Measurements from ENCODE around the gene LASP1. TPM values are rescaled to one million over a fixed set of nuclear protein-coding genes. Genes with fewer than 3 reads are reported as not detected.

The LASP1 gene
- total RNA-seq, 2 experiments from 2014 or later: 135 to 139 TPM

- Mint-ChIP-seq H3K4me3 (no peak overlapping the region), H3K27ac (peak overlapping the region; percentile 82), H3K4me1 (ENCODE audit: low read depth) (peaks cover 86% of the 10 kb centered on the region), H3K9me3 (no peaks in the 10 kb centered on the region), H3K27me3 (no peaks in the 10 kb centered on the region), H3K36me3 (ENCODE audit: low read depth) (peaks cover 64% of the 10 kb centered on the region)
- no peak for DNase-seq
- ATAC-seq: no peak
- ChIA-PET CTCF (interaction anchor here (0.8 to 1.9 kb wide), 4 partner anchors 9 to 25 kb away, joined by 3 to 9 read pairs (median 3); no protein-coding TSS in a partner anchor), POLR2A (interaction anchor here (1.0 to 4.2 kb wide), 5 partner anchors 9 to 44 kb away, joined by 3 to 25 read pairs (median 5); partner anchors contain the start of gene LASP1)
- intact Hi-C loops (cut with micrococcal nuclease): loop anchor here (5.0 kb wide), 1 partner anchor 33 kb away; the partner anchor contains the start of gene LASP1NB
- no peak for TF ChIP-seq CTCF (IDR thresholded peaks at IDR 0.05)
These were observed 24.4 kb downstream of the LASP1 start for GRCh38 chr17:38894276-38894675.

- H3K4me1 Mint-ChIP-seq (ENCODE audit: low read depth): peaks cover 82% of the 10 kb centered on the region
- DNase-seq (no peak), ATAC-seq (no peak)
- peak overlapping the region; percentile 99 for H3K27ac Mint-ChIP-seq
- no peak overlapping the region for H3K4me3 Mint-ChIP-seq
- TF ChIP-seq CTCF (IDR thresholded peaks at IDR 0.05): no peak
- CTCF ChIA-PET: interaction anchor here (3.6 kb wide), 1 partner anchor 26 kb away, joined by 25 read pairs; the partner anchor contains the start of gene LASP1
- no peaks in the 10 kb centered on the region for H3K27me3 Mint-ChIP-seq
- POLR2A ChIA-PET: interaction anchor here (0.6 to 6.2 kb wide), 8 partner anchors 9 to 192 kb away, joined by 3 to 55 read pairs (median 13); partner anchors contain the start of genes LASP1, MLLT6 and RPL23
- intact Hi-C loops (cut with micrococcal nuclease): no loop called here
- H3K9me3 Mint-ChIP-seq: no peaks in the 10 kb centered on the region
- peaks cover 67% of the 10 kb centered on the region for H3K36me3 Mint-ChIP-seq (ENCODE audit: low read depth)
These were observed 26.6 kb downstream of the LASP1 start for GRCh38 chr17:38896346-38896954.

- Mint-ChIP-seq H3K27me3 (no peaks in the 10 kb centered on the region), H3K4me3 (no peak overlapping the region)
- POLR2A ChIA-PET: interaction anchor here (0.6 to 6.2 kb wide), 13 partner anchors 10 to 256 kb away, joined by 3 to 55 read pairs (median 4); partner anchors contain the start of genes FBXO47, LASP1, MLLT6 and RPL23
These were observed 27.3 kb downstream of the LASP1 start for GRCh38 chr17:38897176-38897575.

DNA sequence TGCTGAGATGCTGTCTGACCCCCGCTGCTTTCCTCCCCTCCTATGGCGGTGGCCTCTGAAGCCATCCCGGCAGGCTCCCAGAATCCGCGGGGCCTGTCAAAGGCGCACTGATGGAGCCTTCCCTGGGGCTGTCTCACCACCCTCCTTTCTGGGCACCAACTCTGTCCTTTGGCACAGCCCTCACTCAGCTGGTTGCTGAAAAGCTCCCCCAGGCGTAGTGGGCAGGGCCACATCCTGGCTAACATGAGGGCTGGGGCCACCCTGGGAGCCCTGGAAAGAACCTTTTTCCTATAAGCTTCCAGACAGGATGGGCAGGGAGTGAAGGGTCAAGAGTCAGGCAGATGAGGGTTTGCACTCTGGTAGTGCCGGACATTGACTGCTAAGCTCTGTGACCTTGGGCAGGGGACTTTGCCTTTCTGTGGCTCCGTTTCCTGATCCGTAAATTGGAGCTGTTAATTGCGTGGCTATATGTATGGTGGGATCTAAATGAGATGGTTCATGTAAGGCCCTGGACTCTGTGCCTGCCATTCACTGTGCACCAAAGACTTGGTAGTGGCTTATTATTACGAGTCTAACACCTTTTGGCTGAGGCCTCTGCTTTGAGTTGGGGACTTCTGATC, 27.9 kb downstream of the LASP1 start:
- Mint-ChIP-seq H3K36me3 (ENCODE audit: low read depth) (peaks cover 60% of the 10 kb centered on the region), H3K27me3 (no peaks in the 10 kb centered on the region), H3K27ac (peak overlapping the region; percentile 99), H3K4me1 (ENCODE audit: low read depth) (peaks cover 72% of the 10 kb centered on the region), H3K9me3 (no peaks in the 10 kb centered on the region), H3K4me3 (peak overlapping the region; percentile 72)
- DNase-seq: no peak
- peak; percentile 2 for ATAC-seq
- ChIA-PET CTCF (interaction anchor here (0.9 to 3.6 kb wide), 9 partner anchors 8 to 30 kb away, joined by 3 to 25 read pairs (median 3); partner anchors contain the start of genes LASP1 and LASP1NB), POLR2A (interaction anchor here (0.8 to 6.2 kb wide), 17 partner anchors 10 to 327 kb away, joined by 3 to 55 read pairs (median 4); partner anchors contain the start of genes FBXO47, LASP1, MLLT6 and RPL23)
- TF ChIP-seq CTCF (IDR thresholded peaks at IDR 0.05): no peak
- intact Hi-C loops (cut with micrococcal nuclease): no loop called here

More at GRCh38 chr17:38897176-38897575, 27.3 kb downstream of the LASP1 start:
- CTCF ChIA-PET: interaction anchor here (0.9 to 3.6 kb wide), 5 partner anchors 13 to 30 kb away, joined by 3 to 25 read pairs (median 3); partner anchors contain the start of genes LASP1 and LASP1NB
- DNase-seq (no peak), ATAC-seq (no peak)
- Mint-ChIP-seq H3K4me1 (ENCODE audit: low read depth) (peaks cover 78% of the 10 kb centered on the region), H3K36me3 (ENCODE audit: low read depth) (peaks cover 63% of the 10 kb centered on the region), H3K9me3 (no peaks in the 10 kb centered on the region), H3K27ac (peak overlapping the region; percentile 99)
- no peak for TF ChIP-seq CTCF (IDR thresholded peaks at IDR 0.05)
- intact Hi-C loops (cut with micrococcal nuclease): no loop called here

Measured in activated CD8-positive, alpha-beta T cell treated with anti-CD3 and anti-CD28 coated beads for 36 hours (primary cell).